ENCODE data around the gene CYTH4.
"Not testable (repeated sequence)": the region's sequence is repeated elsewhere in the genome, so short reads cannot be mapped to it uniquely, and the experiment has no call there.

The CYTH4 gene, protein sequence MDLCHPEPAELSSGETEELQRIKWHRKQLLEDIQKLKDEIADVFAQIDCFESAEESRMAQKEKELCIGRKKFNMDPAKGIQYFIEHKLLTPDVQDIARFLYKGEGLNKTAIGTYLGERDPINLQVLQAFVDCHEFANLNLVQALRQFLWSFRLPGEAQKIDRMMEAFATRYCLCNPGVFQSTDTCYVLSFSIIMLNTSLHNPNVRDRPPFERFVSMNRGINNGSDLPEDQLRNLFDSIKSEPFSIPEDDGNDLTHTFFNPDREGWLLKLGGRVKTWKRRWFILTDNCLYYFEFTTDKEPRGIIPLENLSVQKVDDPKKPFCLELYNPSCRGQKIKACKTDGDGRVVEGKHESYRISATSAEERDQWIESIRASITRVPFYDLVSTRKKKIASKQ

GRCh38 chr22:37282385-37282677, at the start of gene CYTH4:
CYTH4 (plus strand) TSS chr22:37282508; CDS start chr22:37282570, 62 bp downstream.
- H3K4me3 ChIP-seq (ENCODE audit: low read depth in 1 of 5, low read length in 5 of 5) = peak within 1 kb of the TSS; percentile 28 to 72 (median 66)
- H3K27ac ChIP-seq (ENCODE audit: low read depth, low read length) = peak within 1 kb of the TSS; percentile 35
- peak within 1 kb of the TSS in 3 of 5 donors; percentile 63 to 75 (median 72) for H3K9ac ChIP-seq (ENCODE audit: low read length in 5 of 5)
- H3K36me3 ChIP-seq (ENCODE audit: control insufficient read depth in 5 of 5, insufficient read depth in 5 of 5, low read length in 5 of 5) = peaks cover 0 to 3% (median 0%) of the 10 kb centered on the region in 5 donors
- H3K9me3 ChIP-seq (ENCODE audit: control insufficient read depth in 5 of 5, low read length in 5 of 5) = peaks cover 0 to 4% (median 2%) of the 10 kb centered on the region in 5 donors
- peaks cover 9 to 54% (median 31%) of the 10 kb centered on the region in 5 donors for H3K27me3 ChIP-seq (ENCODE audit: control insufficient read depth in 5 of 5, insufficient read depth in 4 of 5, low read length in 5 of 5)
- peaks cover 0 to 45% (median 7%) of the 10 kb centered on the region in 5 donors for H3K4me1 ChIP-seq (ENCODE audit: control insufficient read depth in 5 of 5, insufficient read depth in 5 of 5, low read length in 5 of 5)

DNA sequence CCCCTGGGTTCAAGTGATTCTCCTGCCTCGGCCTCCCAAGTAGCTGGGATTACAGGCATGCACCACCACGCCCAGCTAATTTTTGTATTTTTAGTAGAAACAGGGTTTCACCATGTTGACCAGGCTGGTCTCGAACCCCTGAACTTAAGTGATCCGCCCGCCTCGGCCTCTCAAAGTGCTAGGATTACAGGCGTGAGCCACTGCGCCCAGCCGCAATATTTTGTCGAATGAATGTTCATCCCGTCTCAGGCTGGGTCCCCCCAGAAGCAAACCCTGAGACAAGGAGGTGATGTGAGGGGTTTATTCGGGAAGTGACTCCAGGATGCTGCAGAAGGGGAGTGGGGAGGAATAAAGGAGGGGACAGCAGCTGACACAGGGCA, 48.9 kb upstream of the CYTH4 start:
- not testable (repeated sequence) for H3K9ac ChIP-seq (ENCODE audit: low read length in 5 of 5); H3K36me3 ChIP-seq (ENCODE audit: control insufficient read depth in 5 of 5, insufficient read depth in 5 of 5, low read length in 5 of 5); H3K9me3 ChIP-seq (ENCODE audit: control insufficient read depth in 5 of 5, low read length in 5 of 5); H3K4me3 ChIP-seq (ENCODE audit: low read depth in 1 of 5, low read length in 5 of 5); H3K27ac ChIP-seq (ENCODE audit: low read depth, low read length)
- Histone ChIP-seq H3K27me3 (ENCODE audit: control insufficient read depth in 5 of 5, insufficient read depth in 4 of 5, low read length in 5 of 5) (peaks cover 23 to 64% (median 41%) of the 10 kb centered on the region in 5 donors), H3K4me1 (ENCODE audit: control insufficient read depth in 5 of 5, insufficient read depth in 5 of 5, low read length in 5 of 5) (peaks cover 0 to 29% (median 10%) of the 10 kb centered on the region in 5 donors)

DNA sequence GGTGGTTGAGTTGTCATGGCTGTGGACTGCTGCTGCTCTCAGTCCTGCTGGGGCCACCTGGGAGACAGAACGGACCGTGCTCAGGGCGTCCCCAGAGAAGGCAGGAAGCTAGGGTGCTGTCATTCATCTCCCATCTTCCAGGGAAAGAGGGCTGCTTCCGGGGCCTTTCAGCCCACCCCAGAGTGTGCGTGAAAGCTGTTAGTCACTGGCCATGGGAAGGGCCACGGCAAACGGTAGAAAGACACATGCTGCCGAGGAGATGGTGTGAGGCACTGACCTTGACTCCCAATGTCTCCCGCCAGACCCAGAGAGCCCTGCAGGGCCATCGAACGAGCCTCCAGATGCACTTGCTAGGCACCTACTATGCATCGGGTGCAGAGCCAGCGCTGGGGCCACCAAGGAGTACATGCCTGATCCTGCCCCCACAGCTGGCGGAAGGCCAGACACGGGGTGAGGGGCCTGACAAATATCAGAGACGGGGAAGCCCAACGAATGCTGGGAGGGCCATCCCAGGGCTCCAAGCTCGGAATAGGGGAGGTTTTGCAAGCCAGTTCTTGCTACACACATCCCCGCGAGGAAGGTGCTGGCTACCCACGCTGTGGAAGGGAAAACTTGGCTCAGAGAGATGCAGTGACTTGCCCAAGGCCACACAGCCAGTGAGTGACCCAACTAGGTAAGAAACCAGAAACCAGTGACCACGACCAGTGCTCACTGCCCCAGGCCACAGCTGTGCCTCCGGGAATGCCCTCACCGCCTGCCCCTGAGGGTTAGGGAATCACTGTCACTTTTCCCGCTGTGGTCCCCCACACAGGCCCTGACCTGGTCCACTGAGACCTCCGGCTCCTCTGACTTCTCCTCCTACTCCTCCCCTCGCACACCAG, 48.3 kb upstream of the CYTH4 start:
- Histone ChIP-seq H3K4me3 (ENCODE audit: low read depth in 1 of 5, low read length in 5 of 5) (no peak overlapping the region), H3K27ac (ENCODE audit: low read depth, low read length) (no peak overlapping the region), H3K9me3 (ENCODE audit: control insufficient read depth in 5 of 5, low read length in 5 of 5) (no peaks in the 10 kb centered on the region), H3K9ac (ENCODE audit: low read length in 5 of 5) (no peak overlapping the region), H3K36me3 (ENCODE audit: control insufficient read depth in 5 of 5, insufficient read depth in 5 of 5, low read length in 5 of 5) (no peaks in the 10 kb centered on the region), H3K4me1 (ENCODE audit: control insufficient read depth in 5 of 5, insufficient read depth in 5 of 5, low read length in 5 of 5) (peaks cover 0 to 22% (median 8%) of the 10 kb centered on the region in 5 donors), H3K27me3 (ENCODE audit: control insufficient read depth in 5 of 5, insufficient read depth in 4 of 5, low read length in 5 of 5) (peaks cover 23 to 61% (median 40%) of the 10 kb centered on the region in 5 donors)

GRCh38 chr22:37234736-37235711, 47.3 kb upstream of the CYTH4 start:
- Histone ChIP-seq H3K4me3 (ENCODE audit: low read depth in 1 of 5, low read length in 5 of 5) (no peak overlapping the region), H3K4me1 (ENCODE audit: control insufficient read depth in 5 of 5, insufficient read depth in 5 of 5, low read length in 5 of 5) (peaks cover 0 to 12% (median 0%) of the 10 kb centered on the region in 5 donors)

DNA sequence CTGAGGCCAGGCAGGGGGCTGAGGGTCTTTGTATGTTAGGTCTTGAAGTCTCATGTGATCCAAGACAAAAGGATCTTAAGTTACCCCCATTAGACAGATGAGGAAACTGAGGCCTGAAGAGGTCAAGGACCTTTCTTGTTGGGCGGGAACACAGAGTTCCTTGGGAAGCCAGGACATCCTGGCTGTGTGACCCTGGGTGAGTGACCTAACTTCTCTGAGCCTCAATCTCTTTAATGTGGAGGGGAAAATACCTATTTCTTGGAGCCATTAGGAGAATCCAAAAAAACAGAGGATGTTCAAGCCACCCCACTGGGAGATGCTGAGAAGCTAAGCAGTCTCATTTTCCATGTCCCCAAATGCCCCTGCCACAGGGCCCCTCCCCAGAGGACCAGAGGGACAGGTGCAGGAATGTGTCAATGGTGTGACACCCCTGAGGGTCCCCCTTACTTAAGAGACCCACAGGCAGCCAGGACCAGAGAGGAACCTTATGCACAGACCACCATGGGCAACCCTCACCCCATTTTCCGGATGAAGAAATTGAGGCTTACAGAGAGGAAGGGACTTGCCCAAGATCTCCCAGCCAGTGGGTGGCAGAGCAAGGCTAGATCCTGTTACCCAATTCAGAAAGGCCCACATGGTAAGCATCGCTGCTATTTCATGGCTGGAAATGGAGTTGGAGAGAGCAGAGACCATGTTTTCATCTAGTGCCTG, 46.3 kb upstream of the CYTH4 start:
- peaks cover 0 to 6% (median 0%) of the 10 kb centered on the region in 5 donors for H3K4me1 ChIP-seq (ENCODE audit: control insufficient read depth in 5 of 5, insufficient read depth in 5 of 5, low read length in 5 of 5)

More at GRCh38 chr22:37234736-37235711, 47.3 kb upstream of the CYTH4 start:
- no peak overlapping the region for H3K27ac ChIP-seq (ENCODE audit: low read depth, low read length)
- H3K36me3 ChIP-seq (ENCODE audit: control insufficient read depth in 5 of 5, insufficient read depth in 5 of 5, low read length in 5 of 5) = no peaks in the 10 kb centered on the region
- H3K27me3 ChIP-seq (ENCODE audit: control insufficient read depth in 5 of 5, insufficient read depth in 4 of 5, low read length in 5 of 5) = peaks cover 26 to 61% (median 41%) of the 10 kb centered on the region in 5 donors
- no peak overlapping the region for H3K9ac ChIP-seq (ENCODE audit: low read length in 5 of 5)
- H3K9me3 ChIP-seq (ENCODE audit: control insufficient read depth in 5 of 5, low read length in 5 of 5) = no peaks in the 10 kb centered on the region

GRCh38 chr22:37237371-37238268, 44.7 kb upstream of the CYTH4 start:
- Histone ChIP-seq H3K36me3 (ENCODE audit: control insufficient read depth in 5 of 5, insufficient read depth in 5 of 5, low read length in 5 of 5) (peaks cover 0 to 4% (median 0%) of the 10 kb centered on the region in 5 donors), H3K27ac (ENCODE audit: low read depth, low read length) (no peak overlapping the region), H3K4me3 (ENCODE audit: low read depth in 1 of 5, low read length in 5 of 5) (no peak overlapping the region), H3K27me3 (ENCODE audit: control insufficient read depth in 5 of 5, insufficient read depth in 4 of 5, low read length in 5 of 5) (peaks cover 18 to 64% (median 52%) of the 10 kb centered on the region in 5 donors), H3K9ac (ENCODE audit: low read length in 5 of 5) (no peak overlapping the region), H3K9me3 (ENCODE audit: control insufficient read depth in 5 of 5, low read length in 5 of 5) (no peaks in the 10 kb centered on the region), H3K4me1 (ENCODE audit: control insufficient read depth in 5 of 5, insufficient read depth in 5 of 5, low read length in 5 of 5) (peaks cover 0 to 12% (median 0%) of the 10 kb centered on the region in 5 donors)

More for the DNA sequence above, 46.3 kb upstream of the CYTH4 start:
- Histone ChIP-seq H3K9ac (ENCODE audit: low read length in 5 of 5) (no peak overlapping the region), H3K36me3 (ENCODE audit: control insufficient read depth in 5 of 5, insufficient read depth in 5 of 5, low read length in 5 of 5) (peaks cover 0 to 4% (median 0%) of the 10 kb centered on the region in 5 donors), H3K9me3 (ENCODE audit: control insufficient read depth in 5 of 5, low read length in 5 of 5) (no peaks in the 10 kb centered on the region), H3K27me3 (ENCODE audit: control insufficient read depth in 5 of 5, insufficient read depth in 4 of 5, low read length in 5 of 5) (peaks cover 26 to 65% (median 47%) of the 10 kb centered on the region in 5 donors), H3K27ac (ENCODE audit: low read depth, low read length) (no peak overlapping the region), H3K4me3 (ENCODE audit: low read depth in 1 of 5, low read length in 5 of 5) (no peak overlapping the region)

GRCh38 chr22:37239336-37240239, 42.7 kb upstream of the CYTH4 start:
- no peak overlapping the region for H3K27ac ChIP-seq (ENCODE audit: low read depth, low read length)
- H3K4me1 ChIP-seq (ENCODE audit: control insufficient read depth in 5 of 5, insufficient read depth in 5 of 5, low read length in 5 of 5) = peaks cover 0 to 32% (median 7%) of the 10 kb centered on the region in 5 donors
- peaks cover 16 to 72% (median 55%) of the 10 kb centered on the region in 5 donors for H3K27me3 ChIP-seq (ENCODE audit: control insufficient read depth in 5 of 5, insufficient read depth in 4 of 5, low read length in 5 of 5)

More at GRCh38 chr22:37239336-37240239, 42.7 kb upstream of the CYTH4 start:
- H3K9me3 ChIP-seq (ENCODE audit: control insufficient read depth in 5 of 5, low read length in 5 of 5) = no peaks in the 10 kb centered on the region
- peaks cover 0 to 4% (median 0%) of the 10 kb centered on the region in 5 donors for H3K36me3 ChIP-seq (ENCODE audit: control insufficient read depth in 5 of 5, insufficient read depth in 5 of 5, low read length in 5 of 5)
- H3K4me3 ChIP-seq (ENCODE audit: low read depth in 1 of 5, low read length in 5 of 5) = no peak overlapping the region
- H3K9ac ChIP-seq (ENCODE audit: low read length in 5 of 5) = no peak overlapping the region
